ENCODE measurements around the gene CHD9.

- TF ChIP-seq TAF1 (conservative IDR thresholded peaks at IDR 0.05) (no peak), ATF3 (IDR thresholded peaks at IDR 0.05) (no peak), RAD21 (IDR thresholded peaks at IDR 0.05) (no peak)
Measured at GRCh38 chr16:53235851-53236250, 181.1 kb downstream of the CHD9 start.

Data from liver (tissue), 2 donors.